T-cell (primary cell): Measurements from ENCODE around the gene TBC1D7. TPM values are rescaled to one million over a fixed set of nuclear protein-coding genes. Genes with fewer than 3 reads are reported as not detected.
A peak's percentile ranks its signal among the peaks of the same experiment; 100 is the strongest.

Source experiments
- ATAC-seq, 4 experiments: fragments of 200-7000 bp in 3 of 4; fragments of 150-1000 bp in 1 of 4; cut with Tn5 transposase; replicated peaks in 1 of 4; 1 replicate in 3 of 4; 2 replicates in 1 of 4; pipeline ENCODE4 v1.10.0; 2021; ENCODE audit warnings: moderate library complexity in 3 of 4, mild to moderate bottlenecking in 2 of 4, moderate number of reproducible peaks in 1 of 4
- CTCF ChIA-PET, 2 donors: fragments of 300-600 bp; sonication (Branson Sonifier 250); formaldehyde crosslinking; loops; one replicate each; lab custom pipeline; 2022; ENCODE audit warnings: antibody characterized with exemption in 2 of 2; lab: Charles Lee
- POLR2A ChIA-PET, 2 donors: fragments of 300-600 bp; sonication (Branson Sonifier 250); formaldehyde crosslinking; loops; one replicate each; lab custom pipeline; 2022; ENCODE audit warnings: antibody characterized with exemption in 2 of 2; lab: Charles Lee
- DNase-seq, 35 experiments: peaks; one replicate each; pipeline versions ENCODE4 v3.0.0 to v3.0.0-alpha.2; 2013 to 2023
- H3K27ac ChIP-seq: one replicate; pipeline ENCODE4 v1.5.1; 2013; ENCODE audit warnings: low read length
- H3K27me3 ChIP-seq, 2 experiments: replicated peaks in 1 of 2; 1 replicate in 1 of 2; 2 replicates in 1 of 2; pipeline versions ENCODE4 v1.6.1 to v1.7.0; 2013; ENCODE audit warnings: low read length in 1 of 2, mixed read lengths in 1 of 2; ENCODE audit not compliant: control insufficient read depth in 2 of 2, insufficient read depth in 2 of 2; ENCODE audit errors: extremely low read depth in 1 of 2
- H3K36me3 ChIP-seq, 2 donors: 1 replicate in 1 of 2; 2 replicates in 1 of 2; pipeline versions ENCODE4 v1.6.1 to v1.7.0; 2013; ENCODE audit warnings: low read length in 1 of 2; ENCODE audit not compliant: control insufficient read depth in 2 of 2, insufficient read depth in 1 of 2; ENCODE audit errors: extremely low read depth in 1 of 2
- H3K4me1 ChIP-seq, 2 experiments: 1 replicate in 1 of 2; 2 replicates in 1 of 2; pipeline versions ENCODE4 v1.6.1 to v1.7.0; 2013; ENCODE audit warnings: low read length in 2 of 2, mixed read lengths in 1 of 2; ENCODE audit not compliant: insufficient read depth in 2 of 2, control insufficient read depth in 1 of 2; ENCODE audit errors: extremely low read depth in 1 of 2
- H3K4me3 ChIP-seq, 2 donors: 1 replicate in 1 of 2; 2 replicates in 1 of 2; pipeline versions ENCODE4 v1.5.1 to v1.7.0; 2013; ENCODE audit warnings: mild to moderate bottlenecking in 2 of 2, low read length in 1 of 2, moderate library complexity in 1 of 2; ENCODE audit not compliant: control insufficient read depth in 1 of 2; ENCODE audit errors: extremely low read depth in 1 of 2
- H3K9me3 ChIP-seq: 2 replicates; pipeline ENCODE4 v1.7.0; 2013
- H3K27ac Mint-ChIP-seq, 2 donors: one replicate each; pipeline ENCODE4 v1.8.0; 2020 to 2021; ENCODE audit warnings: mild to moderate bottlenecking in 2 of 2, mixed read lengths in 2 of 2
- H3K27me3 Mint-ChIP-seq, 2 donors: one replicate each; pipeline ENCODE4 v1.8.0; 2021 to 2022; ENCODE audit warnings: mixed read lengths in 2 of 2
- H3K36me3 Mint-ChIP-seq: one replicate; pipeline ENCODE4 v1.8.0; 2021; ENCODE audit warnings: mixed read lengths
- H3K4me1 Mint-ChIP-seq, 3 donors: one replicate each; pipeline ENCODE4 v1.8.0; 2020 to 2022; ENCODE audit warnings: mixed read lengths in 3 of 3, mild to moderate bottlenecking in 1 of 3
- H3K4me3 Mint-ChIP-seq, 3 donors: one replicate each; pipeline ENCODE4 v1.8.0; 2020 to 2022; ENCODE audit warnings: mild to moderate bottlenecking in 3 of 3, mixed read lengths in 3 of 3, moderate library complexity in 3 of 3
- H3K9me3 Mint-ChIP-seq, 3 donors: one replicate each; pipeline ENCODE4 v1.8.0; 2020 to 2022; ENCODE audit warnings: mixed read lengths in 3 of 3
- WGBS: methylation state at CpG from one replicate; pipeline ENCODE4 v1.1.5; 2013; ENCODE audit warnings: missing lambda C conversion rate; ENCODE audit not compliant: insufficient coverage; 5-methylcytosine and 5-hydroxymethylcytosine counted together
- total RNA-seq, 35 experiments: library from RNA in 6 of 35; stranded (reverse) in 6 of 35; fragments of 120-200 nt in 1 of 35; gene quantifications; one replicate each; pipeline versions ENCODE4 v1.2.1 to v1.2.4 and lab custom pipeline; 2013 to 2026

The TBC1D7 gene
- total RNA-seq, 5 donors from 2014 or later (not counting 1 experiment from before 2014, with no cell fraction given), result 12.7 to 16.2 (median 14.6) TPM

DNA sequence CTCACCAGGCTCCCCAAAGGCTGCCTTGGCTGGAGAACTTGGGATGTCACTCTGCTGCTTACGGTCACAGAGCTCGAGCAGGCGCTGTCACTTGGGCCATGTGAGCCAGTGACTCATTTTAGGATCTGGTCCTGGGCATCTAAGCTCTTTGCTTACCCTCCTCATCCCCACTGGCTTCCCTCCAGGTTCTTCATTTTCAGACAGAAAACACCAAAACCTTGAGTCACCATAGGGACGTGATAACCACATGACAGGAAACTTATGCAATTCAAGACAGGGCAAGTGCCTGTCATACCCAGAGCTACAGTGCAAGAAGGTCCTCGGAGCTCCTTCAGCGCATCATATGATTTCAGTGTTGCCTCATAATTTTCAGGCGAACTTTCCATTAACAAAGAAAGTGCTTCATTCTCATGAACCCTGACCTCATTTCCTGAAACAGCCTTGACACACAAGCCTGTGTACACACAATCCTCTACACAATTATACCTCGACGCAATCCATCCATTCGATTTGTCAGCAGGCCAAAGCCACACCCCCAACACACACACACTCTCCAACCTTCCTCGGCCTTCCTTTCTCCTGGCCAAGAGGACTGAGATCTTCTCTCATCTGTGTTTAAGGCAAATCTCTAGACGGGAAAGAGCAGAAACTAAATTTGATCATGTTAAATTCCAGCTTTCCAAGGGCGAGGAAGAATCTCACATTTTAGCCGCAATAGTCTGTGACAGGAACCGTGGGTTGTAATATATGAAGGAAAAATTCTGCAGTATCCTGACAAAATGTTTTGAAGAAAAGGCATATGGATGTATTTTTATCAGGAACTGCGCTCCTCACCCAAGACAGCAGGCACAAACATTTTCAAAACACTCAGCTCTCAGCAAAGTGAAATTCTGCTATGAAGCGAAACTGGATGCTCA lies 25.3 kb downstream of the TBC1D7 start:
- 62% methylated on average over 13 of the region's 17 CpGs for WGBS
- no peaks in the 10 kb centered on the region for H3K27me3 Mint-ChIP-seq
- ChIA-PET CTCF (interaction anchor here in 1 of 2 donors (0.6 to 1.0 kb wide), 2 partner anchors 313 to 1799 kb away, joined by 3 read pairs; no protein-coding TSS in a partner anchor), POLR2A (interaction anchor here in 1 of 2 donors (0.7 to 1.9 kb wide), 2 partner anchors 25 to 28 kb away, joined by 3 to 7 read pairs; partner anchors contain the start of gene TBC1D7)
- Histone ChIP-seq H3K4me1 (peaks cover 0 to 17% of the 10 kb centered on the region in 2 experiments), H3K4me3 (no peak overlapping the region), H3K27me3 (no peaks in the 10 kb centered on the region), H3K27ac (peak overlapping the region; percentile 1), H3K36me3 (peaks cover 33 to 59% of the 10 kb centered on the region in 2 donors), H3K9me3 (no peaks in the 10 kb centered on the region)
- peak overlapping the region; percentile 7 to 54 for H3K27ac Mint-ChIP-seq
- H3K4me3 Mint-ChIP-seq, result no peak overlapping the region
- H3K36me3 Mint-ChIP-seq, result peaks cover 72% of the 10 kb centered on the region
- no peaks in the 10 kb centered on the region for H3K9me3 Mint-ChIP-seq
- ATAC-seq (peak; percentile 56 to 80 (median 68)), DNase-seq (peak in 18 of 35 experiments; percentile 5 to 63 (median 18))
- H3K4me1 Mint-ChIP-seq, result peaks cover 6 to 25% (median 17%) of the 10 kb centered on the region in 3 donors

DNA sequence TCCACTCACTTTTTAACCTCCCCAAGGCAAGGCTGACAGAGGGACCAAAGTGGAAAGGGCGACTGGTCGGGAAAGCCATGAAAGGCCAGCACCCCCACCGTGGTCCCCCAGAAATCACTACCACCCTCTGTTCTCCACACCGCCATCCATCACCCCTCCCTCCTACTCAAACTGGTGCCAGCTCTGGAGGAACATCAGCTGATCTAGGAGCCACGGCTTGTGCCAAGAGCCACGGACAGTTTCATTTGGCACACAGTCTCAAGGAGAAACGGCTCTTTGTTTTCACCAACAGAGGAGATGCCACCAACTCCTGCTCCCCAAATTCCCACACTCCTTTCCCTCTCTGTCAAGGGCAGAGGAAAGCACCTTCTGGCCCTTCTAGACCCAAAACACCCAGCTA lies 26.0 kb downstream of the TBC1D7 start:
- DNase-seq, result no peak
- Histone ChIP-seq H3K4me3 (no peak overlapping the region), H3K27ac (peak overlapping the region; percentile 1), H3K9me3 (no peaks in the 10 kb centered on the region), H3K4me1 (peaks cover 0 to 17% of the 10 kb centered on the region in 2 experiments), H3K36me3 (peaks cover 31 to 57% of the 10 kb centered on the region in 2 donors), H3K27me3 (no peaks in the 10 kb centered on the region)
- peaks cover 73% of the 10 kb centered on the region for H3K36me3 Mint-ChIP-seq
- H3K4me1 Mint-ChIP-seq, result peaks cover 6 to 25% (median 17%) of the 10 kb centered on the region in 3 donors
- H3K9me3 Mint-ChIP-seq, result no peaks in the 10 kb centered on the region
- no peak overlapping the region for H3K4me3 Mint-ChIP-seq
- H3K27ac Mint-ChIP-seq, result peak overlapping the region; percentile 7 to 54
- CTCF ChIA-PET, result interaction anchor here in 1 of 2 donors (0.6 to 1.0 kb wide), 2 partner anchors 314 to 1800 kb away, joined by 3 read pairs; no protein-coding TSS in a partner anchor
- POLR2A ChIA-PET, result interaction anchor here in 1 of 2 donors (0.6 to 1.9 kb wide), 3 partner anchors 25 to 27 kb away, joined by 3 to 7 read pairs (median 3); partner anchors contain the start of gene TBC1D7
- 86% methylated on average over 6 of the region's 7 CpGs for WGBS
- no peak for ATAC-seq
- H3K27me3 Mint-ChIP-seq, result no peaks in the 10 kb centered on the region

DNA sequence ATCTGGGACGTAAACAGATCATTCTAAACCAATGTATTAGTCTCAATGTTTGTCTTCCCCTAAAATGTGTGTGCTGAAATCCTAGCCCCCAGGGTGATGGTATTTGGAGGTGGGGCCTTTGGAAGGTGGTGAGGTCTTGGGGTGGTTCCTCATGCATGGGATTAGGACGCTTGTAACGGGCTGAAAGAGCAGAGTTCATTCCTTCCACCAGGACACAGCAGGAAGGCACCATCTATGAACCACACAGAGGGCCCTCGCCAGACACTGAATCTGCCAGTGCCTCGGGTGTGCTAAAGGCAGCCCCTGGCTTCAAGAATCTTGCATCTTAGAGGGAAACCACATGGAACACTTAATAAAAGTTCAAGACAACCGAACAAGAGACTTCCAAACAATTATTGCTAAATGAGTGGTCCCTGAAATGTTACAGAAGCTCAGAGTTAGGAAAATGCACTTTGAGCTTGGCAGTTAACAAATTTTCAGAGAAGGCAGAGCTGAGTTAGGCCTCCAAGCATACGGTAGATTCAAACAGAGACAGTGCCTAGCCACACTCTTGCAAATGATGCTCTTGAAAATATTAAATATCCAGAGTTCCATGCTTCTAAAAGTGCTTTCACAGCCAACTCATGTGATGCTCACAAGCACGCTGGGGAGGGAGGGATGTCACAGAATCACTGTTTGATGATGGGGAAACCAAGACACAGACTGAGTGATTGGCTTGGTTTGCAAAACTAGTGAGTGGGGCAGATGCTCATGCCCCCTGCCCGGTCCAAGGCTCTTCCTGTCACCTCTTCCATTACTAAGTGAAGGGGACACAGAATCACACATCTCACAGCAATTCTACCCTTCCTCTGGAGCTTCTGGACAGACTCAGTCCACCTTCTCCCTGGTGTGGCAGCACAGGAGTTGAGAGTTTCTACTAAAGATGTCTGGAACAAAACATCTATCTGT lies 27.4 kb downstream of the TBC1D7 start:
- Mint-ChIP-seq H3K9me3 (no peaks in the 10 kb centered on the region), H3K36me3 (peaks cover 71% of the 10 kb centered on the region), H3K4me3 (no peak overlapping the region), H3K27ac (no peak overlapping the region), H3K4me1 (peaks cover 6 to 28% (median 17%) of the 10 kb centered on the region in 3 donors), H3K27me3 (no peaks in the 10 kb centered on the region)
- DNase-seq (no peak), ATAC-seq (no peak)
- POLR2A ChIA-PET, result no interaction called here
- Histone ChIP-seq H3K27ac (no peak overlapping the region), H3K4me3 (no peak overlapping the region), H3K4me1 (peaks cover 0 to 17% of the 10 kb centered on the region in 2 experiments), H3K9me3 (no peaks in the 10 kb centered on the region), H3K36me3 (peaks cover 31 to 53% of the 10 kb centered on the region in 2 donors), H3K27me3 (no peaks in the 10 kb centered on the region)
- WGBS, result 100% methylated on average over 3 of the region's 9 CpGs
- CTCF ChIA-PET, result interaction anchor here in 1 of 2 donors (0.6 kb wide), 1 partner anchor 9 kb away, joined by 3 read pairs; no protein-coding TSS in a partner anchor

DNA sequence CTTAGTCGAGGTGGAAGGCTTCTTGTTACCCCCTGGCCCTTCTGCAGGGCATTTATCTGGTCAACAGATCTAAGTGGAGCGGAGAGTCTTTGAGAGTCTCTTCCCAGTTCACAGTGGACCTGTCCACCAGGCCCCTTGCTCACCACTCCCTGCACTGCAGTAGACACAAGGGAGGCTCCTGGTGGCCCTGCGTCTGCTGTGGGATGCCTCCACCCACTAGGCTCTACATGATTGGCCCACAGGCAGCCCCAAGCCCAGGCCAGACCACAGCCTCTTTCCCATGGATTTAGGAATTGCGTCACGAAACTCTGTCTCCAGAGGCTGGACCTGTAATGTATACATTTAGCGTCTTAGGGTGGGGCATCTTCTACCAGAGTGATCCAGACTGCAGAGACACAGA lies 28.4 kb downstream of the TBC1D7 start:
- no peak for ATAC-seq
- Mint-ChIP-seq H3K4me1 (peaks cover 6 to 25% (median 17%) of the 10 kb centered on the region in 3 donors), H3K27ac (no peak overlapping the region), H3K4me3 (no peak overlapping the region), H3K36me3 (peaks cover 72% of the 10 kb centered on the region), H3K9me3 (no peaks in the 10 kb centered on the region), H3K27me3 (no peaks in the 10 kb centered on the region)
- POLR2A ChIA-PET, result no interaction called here
- Histone ChIP-seq H3K36me3 (peaks cover 38 to 52% of the 10 kb centered on the region in 2 donors), H3K27ac (no peak overlapping the region), H3K27me3 (no peaks in the 10 kb centered on the region), H3K4me3 (no peak overlapping the region), H3K9me3 (no peaks in the 10 kb centered on the region), H3K4me1 (peaks cover 0 to 17% of the 10 kb centered on the region in 2 experiments)
- WGBS, result 100% methylated on average over 5 of the region's 6 CpGs
- CTCF ChIA-PET, result no interaction called here
- no peak for DNase-seq

DNA sequence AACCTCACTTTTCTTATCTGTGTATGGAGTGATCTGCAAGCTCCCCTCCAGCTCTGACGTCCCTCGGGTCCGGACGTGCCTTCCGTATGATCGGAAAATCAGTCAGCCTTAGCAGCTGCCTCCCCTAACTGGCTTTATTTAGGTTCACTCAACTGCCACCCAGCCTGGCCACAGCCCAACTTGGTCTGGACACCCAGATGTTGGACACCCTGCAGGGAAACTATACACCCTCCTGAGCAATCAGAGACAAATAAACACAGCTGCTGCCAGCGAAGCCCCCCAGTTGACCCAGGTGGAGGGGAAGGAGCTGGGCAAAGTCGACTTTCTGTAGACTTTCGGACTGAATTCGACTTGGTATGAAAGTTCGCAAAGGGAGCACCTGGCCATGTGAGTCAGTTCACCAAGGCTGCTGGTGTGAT lies 28.9 kb downstream of the TBC1D7 start:
- ChIA-PET CTCF (no interaction called here), POLR2A (no interaction called here)
- peaks cover 0 to 17% of the 10 kb centered on the region in 2 experiments for H3K4me1 ChIP-seq
- no peaks in the 10 kb centered on the region for H3K9me3 Mint-ChIP-seq
- H3K4me3 Mint-ChIP-seq, result no peak overlapping the region
- no peak overlapping the region for H3K27ac ChIP-seq
- no peak overlapping the region for H3K4me3 ChIP-seq
- no peak for ATAC-seq
- H3K27me3 ChIP-seq, result no peaks in the 10 kb centered on the region
- no peaks in the 10 kb centered on the region for H3K9me3 ChIP-seq
- H3K27ac Mint-ChIP-seq, result no peak overlapping the region
- peaks cover 37 to 53% of the 10 kb centered on the region in 2 donors for H3K36me3 ChIP-seq
- H3K4me1 Mint-ChIP-seq, result peaks cover 6 to 23% (median 16%) of the 10 kb centered on the region in 3 donors
- no peaks in the 10 kb centered on the region for H3K27me3 Mint-ChIP-seq
- H3K36me3 Mint-ChIP-seq, result peaks cover 72% of the 10 kb centered on the region
- WGBS, result 98% methylated on average over 9 of the region's 11 CpGs
- DNase-seq, result peak in 1 of 35 experiments; percentile 10
